Stimulated activated CD8-positive, alpha-beta memory T cell treated with anti-CD3 and anti-CD28 coated beads, Interleukin-15, amount 100 ng/mL, for 1 hour (primary cell): ENCODE measurements around the gene FGGY.
"Not testable (repeated sequence)": the region's sequence is repeated elsewhere in the genome, so short reads cannot be mapped to it uniquely, and the experiment has no call there.

Experiments
- DNase-seq: peaks from one replicate; pipeline ENCODE4 v3.0.0-alpha.2; 2020; ENCODE audit warnings: low read depth

FGGY gene

DNA sequence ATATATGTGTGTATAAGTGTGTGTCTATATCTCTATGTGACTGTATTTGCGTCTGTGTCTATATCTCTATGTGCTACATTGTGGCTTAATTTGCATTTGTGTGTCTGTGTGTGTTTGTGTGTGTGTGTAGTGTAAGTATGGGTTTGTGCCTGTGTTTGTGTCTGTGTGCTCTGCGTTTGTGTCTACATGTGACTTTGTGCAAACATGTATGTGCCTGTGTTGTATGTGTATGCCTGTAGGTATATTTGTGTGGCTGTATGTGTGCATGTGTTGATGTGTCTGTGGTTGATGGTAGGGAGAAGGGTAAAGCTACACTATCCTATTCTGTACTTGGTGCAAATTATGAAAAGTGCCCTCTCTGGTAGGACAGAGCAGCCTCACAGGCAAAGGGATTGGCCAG is 7.3 kb upstream of the FGGY start:
- no peak for DNase-seq

DNA sequence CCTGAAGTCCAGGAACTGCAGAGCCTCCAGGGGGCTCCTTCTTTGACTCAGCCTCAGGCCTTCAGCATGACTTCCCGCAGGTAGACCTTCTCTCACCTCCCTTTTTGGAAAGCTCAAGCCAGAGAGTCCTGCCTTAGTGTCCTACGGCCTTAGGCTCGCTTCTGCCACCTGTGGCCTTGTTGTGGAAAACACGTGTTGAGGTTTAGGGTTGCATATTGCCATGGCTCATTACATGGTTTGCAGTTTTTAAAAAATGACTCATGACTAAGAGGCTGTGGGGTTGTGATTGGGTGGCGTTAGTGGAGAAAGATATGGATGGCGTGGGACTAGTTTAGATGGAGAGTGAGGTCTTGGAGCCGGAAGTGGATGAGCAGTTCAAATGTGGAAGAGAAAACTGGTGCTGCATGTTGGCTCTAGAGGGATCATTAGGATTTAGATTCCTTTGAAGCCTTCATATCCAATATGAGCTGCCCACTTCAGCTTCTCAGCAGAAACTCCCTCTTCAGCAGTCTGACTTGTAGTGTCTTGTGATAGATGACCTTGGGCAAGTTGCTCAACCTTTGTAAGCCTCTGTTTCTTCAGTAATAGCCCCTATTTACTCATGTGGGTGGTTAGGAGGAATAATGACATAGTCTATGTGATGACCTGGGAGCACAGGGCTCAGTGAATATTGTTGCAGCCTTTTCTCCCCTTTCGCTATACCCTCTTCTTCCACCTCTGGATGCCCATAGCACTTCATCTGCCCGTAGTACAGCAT is 6.5 kb upstream of the FGGY start:
- no peak for DNase-seq

DNA sequence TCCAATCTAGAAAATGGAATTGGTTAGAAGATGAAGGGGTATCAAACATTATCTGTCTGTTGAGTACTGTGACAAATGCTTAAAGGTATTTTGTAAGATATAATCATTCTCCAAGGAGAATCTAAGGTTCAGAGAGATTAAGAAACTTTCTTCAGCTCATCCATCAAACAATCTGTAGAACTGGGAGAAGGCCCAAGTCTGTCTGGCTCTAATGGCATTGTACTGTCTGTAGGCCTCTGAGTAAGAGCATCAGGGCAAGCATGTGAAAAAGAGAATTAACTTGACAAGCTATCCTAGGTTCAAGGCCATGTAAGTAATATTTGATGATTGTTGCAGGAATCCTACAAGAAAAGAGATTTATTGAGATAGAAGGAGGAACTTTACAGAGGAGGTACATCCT is 5.3 kb upstream of the FGGY start:
- DNase-seq = no peak

DNA sequence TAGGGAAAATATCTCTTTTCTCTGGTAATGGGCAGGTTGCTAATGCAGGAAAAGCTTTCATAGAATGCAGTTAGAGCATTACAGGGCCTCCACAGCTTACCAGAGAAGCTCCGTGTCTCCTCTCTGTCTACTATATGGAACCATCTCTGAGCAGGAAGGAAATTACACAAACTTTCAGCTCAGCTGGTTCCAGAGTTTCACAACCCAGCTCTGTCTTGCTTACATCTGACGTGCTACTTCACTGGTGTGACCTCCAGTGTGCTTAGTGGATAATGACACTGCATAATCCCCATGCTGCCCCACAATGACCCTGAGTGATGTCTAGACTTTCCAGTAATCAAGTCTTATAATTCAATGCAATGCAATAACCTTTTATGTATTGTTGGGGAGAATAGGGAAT is 4.3 kb upstream of the FGGY start:
- DNase-seq = no peak

DNA sequence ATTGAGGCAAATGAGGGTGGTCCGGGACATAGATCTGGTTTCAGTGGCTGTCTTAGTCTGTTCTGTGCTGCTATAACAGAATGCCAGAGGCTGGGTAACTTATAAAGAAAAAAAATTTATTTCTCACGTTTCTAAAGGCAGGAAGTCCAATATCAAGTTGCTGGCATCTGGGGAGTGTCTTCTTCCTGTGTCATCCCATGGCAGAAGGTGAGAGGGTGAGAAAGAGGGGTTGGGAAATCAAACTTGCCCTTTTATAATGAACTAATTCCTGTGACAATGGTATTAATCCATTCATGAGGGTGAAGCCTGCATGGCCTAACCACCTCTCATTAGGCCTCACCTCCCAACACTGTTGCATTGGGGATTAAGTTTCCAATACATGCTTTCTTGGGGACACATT is 3.7 kb upstream of the FGGY start:
- no peak for DNase-seq

DNA sequence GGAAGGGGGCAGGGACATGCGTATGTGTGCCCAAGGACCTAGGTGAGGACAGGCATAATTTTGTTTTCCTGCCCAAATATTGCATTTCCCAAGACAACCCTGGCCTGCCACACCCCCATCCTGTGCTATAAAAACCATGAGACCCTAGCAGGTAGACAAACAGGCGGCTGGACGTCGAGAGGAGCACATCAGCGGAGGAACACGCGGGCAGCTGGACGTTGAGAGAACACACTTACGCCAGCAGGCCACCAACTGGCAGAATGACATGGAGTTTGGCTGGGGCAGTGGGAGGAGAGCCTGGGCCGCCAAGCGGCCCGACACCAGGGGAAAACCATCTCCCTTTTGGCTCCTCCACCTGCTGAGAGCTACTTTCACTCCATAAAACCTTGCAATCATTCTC is 3.0 kb upstream of the FGGY start:
- no peak for DNase-seq

DNA sequence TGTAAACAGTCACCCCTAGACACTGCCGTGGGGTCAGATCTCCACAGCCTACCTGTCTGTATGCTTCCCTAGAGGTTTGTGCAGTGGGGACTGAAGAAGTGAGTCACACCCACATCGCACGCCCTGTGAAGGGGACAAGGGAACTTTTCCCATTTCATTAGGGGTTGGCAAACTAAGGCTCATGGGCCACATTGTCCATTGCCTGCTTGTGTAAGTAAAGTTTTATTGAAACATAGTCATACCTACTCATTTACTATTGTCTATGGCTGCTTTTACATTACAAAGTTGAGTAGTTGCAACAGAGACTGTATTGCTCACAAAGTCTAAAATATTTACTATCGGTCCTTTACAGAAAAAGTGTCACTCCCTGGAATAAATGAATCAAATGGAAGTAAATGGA is 2.5 kb upstream of the FGGY start:
- DNase-seq = no peak

DNA sequence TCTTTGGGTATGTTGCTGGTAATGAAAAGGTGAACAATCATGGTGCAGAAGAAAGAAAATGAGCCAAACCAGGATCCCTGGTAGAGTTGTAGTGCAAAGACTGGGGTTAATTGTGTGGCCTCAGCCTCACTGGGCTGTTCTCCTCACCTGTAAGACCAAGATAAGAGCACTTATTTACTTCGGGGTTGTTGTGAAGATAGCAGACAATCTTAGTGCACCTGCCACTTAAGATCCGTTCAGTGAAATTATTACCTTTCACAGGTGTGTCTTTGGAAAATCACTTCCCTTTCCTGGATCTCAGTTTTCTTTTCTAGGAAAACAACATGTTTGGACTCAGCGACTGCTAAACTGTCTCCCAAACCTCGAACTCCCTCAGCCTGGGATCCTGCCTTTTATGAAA is 1.3 kb upstream of the FGGY start:
- no peak for DNase-seq

DNA sequence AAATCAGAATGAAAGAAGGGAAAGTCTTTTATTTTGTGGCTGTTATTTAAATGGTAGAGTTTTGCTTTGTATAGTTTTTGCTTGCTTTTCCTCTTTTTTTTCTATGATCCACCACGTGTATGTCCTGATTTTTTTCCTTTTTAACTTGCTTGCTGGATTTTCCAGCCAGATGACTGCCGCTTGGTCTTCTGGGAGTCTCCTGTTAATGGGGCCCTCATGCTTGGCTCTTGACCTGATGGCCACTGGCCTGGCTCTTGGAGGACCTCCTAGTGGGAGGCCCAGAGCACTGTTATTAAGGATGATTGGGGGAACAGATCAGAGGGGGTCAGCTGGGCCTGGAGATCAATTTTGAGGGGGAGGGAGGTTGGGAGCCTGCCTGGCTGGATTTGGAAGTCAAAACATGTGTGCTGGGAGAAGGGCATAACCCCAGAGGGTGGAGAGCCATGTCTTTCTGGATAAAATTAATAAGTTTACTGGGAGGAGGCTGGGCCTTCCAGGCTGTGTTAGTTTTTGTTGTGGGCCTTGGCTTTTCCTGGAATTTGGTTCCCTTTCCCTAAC is 1.2 kb downstream of the FGGY start:
- no peak for DNase-seq

DNA sequence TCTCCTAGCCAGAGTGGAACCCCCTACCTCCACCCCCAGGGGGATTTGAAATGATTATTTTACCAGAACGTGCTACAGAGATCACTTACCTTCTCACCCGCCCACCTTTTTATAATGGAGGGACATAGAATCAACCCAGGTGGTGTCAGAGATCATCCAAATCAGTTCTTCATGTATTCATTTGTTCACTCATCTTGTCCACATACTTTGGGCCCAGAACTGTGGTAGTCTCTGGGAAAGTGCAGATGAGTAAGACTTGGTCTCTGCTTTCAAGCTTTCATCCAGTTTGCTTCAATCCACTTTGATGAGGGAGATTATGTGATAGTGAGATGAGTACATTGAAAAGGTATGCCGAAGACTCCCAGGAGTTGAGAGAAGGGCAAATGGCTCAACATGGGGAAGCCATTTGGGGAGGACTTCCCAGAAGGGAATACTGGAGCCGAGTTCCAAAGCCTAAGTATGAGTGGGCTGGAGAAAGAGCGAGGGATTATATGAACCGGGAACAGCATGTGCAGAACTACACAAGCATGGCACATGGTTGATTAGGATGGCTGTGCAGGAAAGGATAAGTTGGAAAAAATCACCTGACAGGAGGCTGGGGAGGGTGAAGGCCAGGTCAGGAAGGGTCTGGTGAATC is 1.9 kb downstream of the FGGY start:
- DNase-seq = no peak

DNA sequence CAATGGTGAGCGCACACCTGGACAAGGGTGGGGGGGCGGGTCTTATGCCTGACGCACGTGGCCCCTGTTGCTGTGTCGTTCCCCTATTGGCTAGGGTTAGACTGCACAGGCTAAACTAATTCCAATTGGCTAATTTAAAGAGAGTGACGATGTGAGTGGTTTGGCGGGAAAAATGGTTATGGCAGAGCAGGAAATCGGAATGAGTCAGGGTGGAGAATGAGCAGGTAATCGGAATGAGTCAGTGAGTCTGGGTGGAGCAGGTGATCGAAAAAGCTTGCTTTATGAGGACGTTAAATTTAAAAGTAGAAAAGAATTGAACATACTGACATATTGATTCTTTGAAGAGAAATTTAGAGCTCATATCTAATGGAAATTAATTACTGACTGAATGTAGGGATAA is 2.8 kb downstream of the FGGY start:
- not testable (repeated sequence) for DNase-seq

DNA sequence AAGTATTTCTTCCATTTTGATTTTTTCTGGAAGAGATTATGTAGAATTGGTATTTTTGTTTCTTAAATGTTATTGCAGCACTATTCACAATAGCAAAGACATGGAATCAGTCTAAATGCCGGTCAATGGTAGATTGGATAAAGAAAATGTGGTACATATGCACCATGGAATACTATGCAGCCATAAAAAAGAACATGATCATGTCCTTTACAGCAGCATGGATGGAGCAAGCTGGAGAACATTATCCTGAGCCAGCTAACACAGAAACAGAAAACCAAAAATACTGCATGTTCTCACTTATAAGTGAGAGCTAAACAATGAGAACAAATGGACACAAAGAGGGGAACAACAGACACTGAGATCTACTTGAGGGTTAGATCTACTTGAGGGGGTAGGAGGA is 5.4 kb downstream of the FGGY start:
- DNase-seq = no peak

DNA sequence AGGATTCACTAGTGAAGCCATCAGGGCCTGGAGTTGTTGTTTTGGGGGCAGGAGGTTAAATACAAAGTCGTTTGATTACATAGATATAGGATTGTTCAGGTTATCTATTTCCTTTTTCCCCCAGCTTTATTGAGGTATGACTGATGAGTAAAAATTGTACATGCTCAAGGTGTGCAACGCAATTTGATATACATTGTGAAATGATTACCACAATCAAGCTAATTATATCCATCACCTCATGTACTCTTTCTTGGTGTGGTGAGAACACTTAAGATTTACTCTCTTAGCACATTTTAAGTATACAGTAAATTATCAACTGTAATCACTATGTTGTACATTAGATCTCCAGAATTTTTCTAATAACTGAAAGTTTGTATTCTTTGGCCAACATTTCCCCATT is 6.0 kb downstream of the FGGY start:
- no peak for DNase-seq

DNA sequence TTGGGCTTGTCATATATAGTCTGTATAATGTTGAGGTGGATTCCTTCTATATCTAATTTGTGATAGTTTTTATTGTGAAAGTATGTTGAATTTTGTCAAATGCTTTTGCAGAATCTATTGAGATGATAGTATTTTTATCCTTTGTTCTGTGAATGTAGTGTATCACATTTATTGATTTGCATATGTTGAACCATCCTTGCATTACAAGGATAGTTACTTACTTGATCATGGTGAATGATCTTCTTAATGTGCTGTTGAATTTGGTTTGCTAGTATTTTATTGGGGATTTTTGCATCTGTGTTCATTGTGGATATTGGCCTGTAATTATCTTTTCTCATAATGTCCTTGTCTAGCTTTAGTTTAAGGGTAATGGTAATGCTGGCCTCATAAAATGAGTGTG is 8.3 kb downstream of the FGGY start:
- DNase-seq = no peak

DNA sequence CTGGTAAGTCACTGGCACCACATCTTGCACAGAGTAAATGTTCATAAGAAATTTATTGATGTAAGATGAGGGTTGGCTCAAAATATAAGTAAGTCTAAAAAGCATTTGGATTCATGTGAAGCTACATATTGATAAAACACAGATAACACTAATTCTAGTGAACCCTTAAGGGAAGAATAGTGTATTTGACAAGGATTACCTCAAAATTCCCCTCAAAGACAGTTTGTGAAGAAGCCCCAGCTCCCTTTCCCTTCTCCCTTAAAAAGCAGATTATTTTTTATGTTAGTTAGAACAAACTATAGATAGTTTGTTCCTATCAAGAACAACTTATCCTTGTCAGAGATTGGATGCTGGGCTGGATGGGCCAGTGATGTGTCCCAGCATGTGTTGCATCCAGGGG is 10.7 kb downstream of the FGGY start:
- DNase-seq = no peak

DNA sequence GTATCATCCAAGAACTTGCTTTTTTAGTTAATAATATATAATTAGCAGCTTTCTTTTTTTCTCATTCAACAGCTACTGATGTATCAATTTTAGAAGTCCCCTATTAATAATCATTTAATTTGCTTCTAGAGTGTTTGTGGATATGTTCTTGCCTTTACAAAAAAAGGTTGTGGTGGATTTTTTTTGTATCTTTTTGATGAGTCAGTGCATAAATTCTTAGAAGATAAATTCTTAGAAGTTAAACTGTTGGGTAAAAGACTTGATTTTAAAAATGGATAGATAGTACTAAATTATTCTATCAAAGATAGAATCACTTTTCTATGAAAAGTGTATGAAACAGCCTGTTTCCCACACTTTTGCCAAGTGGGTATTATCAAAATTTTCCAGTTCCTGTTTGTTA is 11.9 kb downstream of the FGGY start:
- DNase-seq = no peak

DNA sequence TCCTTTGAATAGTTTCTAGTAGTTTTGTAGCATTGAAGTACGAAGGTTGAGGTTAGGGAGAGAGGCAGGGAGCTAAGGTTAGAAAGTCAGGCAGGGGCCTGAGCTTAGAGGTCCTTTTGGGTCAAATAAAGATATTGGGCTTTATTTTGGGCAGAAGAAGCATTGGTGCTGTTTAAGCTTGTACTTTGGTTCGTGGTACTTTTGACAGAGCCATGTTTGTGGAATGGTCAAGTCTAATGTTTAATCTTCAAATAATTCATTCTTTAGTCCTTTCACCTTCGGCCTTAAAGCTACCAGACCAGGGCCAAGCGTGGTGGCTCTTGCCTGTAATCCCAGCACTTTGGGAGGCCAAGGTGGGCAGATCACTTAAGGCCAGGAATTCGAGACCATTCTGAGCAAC is 12.5 kb downstream of the FGGY start:
- no peak for DNase-seq

DNA sequence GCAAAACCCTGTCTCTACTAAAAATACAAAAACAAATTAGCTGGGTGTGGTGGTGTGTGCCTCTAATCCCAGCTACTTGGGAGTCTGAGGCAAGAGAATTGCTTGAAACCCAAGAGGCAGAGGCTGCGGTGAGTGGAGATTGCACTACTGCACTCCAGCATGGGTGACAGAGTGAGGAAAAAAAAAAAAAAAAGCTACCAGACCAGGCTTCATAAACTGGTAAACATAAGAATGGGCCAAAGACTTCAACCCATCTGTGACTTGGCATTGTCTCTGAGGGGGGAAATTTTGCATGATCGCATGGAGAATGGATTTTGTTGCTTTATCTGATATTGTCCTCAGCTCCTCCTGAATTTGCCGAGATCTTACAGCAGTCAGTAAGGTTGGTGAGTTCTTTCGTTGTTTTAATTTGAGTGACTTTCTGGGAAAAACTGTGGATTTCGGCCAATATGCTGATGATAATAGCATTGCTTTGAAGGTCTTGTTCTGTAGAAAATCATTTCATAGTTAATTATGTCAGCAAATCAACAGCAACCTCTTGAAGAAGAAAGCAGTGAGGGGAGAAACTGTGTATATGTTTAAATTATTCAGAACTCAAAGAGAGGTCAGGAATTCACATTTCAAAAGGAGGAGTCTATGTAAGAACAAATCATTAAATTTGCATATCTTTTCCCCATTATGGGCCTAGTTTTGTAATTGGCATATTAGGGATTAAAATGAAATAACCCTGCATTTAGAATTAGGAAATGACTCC is 13.1 kb downstream of the FGGY start:
- no peak for DNase-seq

DNA sequence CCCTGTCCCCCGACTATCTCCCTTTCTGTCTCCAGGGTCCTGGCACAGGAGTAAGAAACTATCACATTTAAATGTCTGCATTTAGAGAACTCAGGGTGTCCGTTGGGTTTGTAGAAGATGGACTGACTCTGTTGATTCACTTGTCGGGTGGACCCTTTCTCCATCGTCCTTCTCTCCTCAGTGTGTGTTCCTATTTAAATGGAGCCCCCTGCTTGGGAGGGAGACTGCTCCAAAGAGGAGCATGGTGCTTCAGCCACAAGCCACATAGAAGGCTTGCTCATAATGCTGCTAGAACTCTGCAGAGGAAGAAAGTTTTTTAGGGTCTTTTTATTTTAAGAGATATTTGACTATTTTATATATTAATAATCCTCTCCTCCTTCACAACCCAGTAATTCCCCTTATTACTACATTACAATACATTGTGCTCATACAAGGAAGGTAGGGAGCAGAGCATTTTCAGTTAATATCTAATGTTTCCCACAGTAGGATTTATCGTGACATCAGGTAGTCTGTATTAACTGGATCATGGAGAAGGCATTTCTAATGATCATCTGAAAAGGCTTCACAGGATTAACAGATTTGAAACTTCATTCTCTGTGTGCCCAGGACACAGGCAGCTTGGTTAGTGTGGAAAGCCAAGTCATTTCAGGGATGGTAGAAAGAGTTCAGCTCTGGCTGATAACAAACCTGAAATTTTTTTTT is 13.8 kb downstream of the FGGY start:
- no peak for DNase-seq

DNA sequence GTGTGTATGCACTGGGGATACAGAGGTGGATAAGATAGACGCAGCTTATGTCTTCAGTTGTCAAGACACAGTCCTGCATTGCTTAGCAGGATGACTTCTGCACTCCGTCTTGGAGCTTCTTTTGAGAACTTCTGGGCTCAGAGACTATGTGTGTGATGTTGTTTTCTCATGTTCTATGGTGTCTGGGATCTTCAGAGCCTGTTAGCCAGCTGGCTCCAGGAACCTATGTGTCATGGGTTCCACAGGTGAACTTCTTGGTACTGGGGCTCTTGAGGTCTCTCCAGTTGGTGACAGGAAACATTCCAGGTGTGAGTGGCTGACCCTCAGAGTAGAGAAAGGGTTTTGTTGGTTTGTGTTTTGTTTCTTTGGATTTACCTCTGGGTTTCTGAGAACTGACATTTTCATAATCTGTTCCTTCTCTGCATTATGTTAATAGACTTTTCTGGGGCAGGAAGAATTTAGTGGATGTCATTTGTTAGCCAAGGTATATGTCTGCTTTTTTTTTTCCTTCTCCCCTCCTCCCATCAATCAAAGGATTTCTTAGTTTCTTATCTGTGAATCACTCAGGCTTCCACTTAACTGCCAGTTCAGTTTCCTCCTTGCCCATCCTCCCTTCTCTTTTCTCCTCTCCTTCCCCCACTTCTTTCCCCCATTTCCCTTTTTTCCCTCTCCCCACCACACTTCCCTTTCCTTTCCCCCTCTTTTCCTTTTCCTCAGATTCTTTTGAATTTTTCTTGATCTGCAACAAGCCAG is 18.1 kb downstream of the FGGY start:
- DNase-seq = no peak

DNA sequence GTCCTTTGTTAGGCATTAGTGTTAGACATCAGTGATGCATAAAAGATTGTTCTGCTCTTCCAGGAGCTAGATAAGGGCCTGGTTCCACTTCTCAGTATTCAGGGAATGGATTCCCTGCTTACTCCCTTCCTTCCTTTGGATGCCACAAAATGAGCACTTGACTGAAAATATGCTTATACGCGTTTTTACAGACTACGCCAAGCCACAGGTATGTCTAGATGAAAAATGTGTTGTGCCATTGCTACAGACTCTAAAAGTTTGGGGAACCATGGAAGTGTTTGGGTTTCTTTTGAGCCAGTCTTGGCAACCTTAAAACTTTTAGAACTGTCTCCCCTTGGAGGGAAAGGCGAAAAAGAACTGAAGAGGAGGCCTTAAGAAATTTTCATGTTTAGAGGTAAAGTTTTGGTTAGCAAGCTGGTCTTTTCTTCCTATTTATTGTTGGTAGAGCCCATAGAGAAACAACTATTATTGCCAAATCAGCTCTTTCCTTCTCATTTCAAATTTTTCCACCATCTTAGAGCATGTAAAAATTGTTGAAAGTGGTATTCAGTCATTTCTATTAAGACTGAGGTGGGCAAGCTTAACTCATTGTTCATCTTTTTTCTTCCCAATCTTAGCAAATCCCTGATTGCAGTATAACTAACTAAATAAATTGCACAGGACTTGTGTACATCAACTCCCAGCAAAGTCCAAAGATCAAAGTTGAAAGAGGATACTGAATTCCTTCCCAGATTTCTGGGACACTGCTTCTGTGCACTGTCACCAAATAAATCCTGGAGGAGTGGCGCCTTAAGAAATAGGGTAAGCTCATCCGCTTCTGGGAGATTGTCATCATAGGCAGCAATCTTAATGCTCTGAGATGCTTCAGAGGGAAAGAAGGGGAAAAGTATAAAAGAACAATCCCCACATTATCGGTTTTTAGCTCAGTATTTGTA is 18.9 kb downstream of the FGGY start:
- no peak for DNase-seq
